ENCODE measurements around the gene C1orf21.

GRCh38 chr1:184447651-184448185 is 60.9 kb downstream of the C1orf21 start:
- TF ChIP-seq POLR2A (IDR thresholded peaks at IDR 0.05; ENCODE audit: low read length) (no peak), GATA1 (IDR thresholded peaks at IDR 0.05; ENCODE audit: low read depth, low read length) (no peak)
